C4-2B (cell line): ENCODE data around the gene TFB1M.
"Not testable (repeated sequence)": the region's sequence is repeated elsewhere in the genome, so short reads cannot be mapped to it uniquely, and the experiment has no call there.

Experiments used
- CTCF ChIP-seq: fragments of 450-650 bp; conservative IDR thresholded peaks from 2 replicates; pipeline ENCODE4 v1.5.1; 2017; ENCODE audit warnings: mild to moderate bottlenecking
- ZFX ChIP-seq: fragments of 450-650 bp; IDR thresholded peaks from 2 replicates; pipeline ENCODE4 v1.6.1; 2017

DNA sequence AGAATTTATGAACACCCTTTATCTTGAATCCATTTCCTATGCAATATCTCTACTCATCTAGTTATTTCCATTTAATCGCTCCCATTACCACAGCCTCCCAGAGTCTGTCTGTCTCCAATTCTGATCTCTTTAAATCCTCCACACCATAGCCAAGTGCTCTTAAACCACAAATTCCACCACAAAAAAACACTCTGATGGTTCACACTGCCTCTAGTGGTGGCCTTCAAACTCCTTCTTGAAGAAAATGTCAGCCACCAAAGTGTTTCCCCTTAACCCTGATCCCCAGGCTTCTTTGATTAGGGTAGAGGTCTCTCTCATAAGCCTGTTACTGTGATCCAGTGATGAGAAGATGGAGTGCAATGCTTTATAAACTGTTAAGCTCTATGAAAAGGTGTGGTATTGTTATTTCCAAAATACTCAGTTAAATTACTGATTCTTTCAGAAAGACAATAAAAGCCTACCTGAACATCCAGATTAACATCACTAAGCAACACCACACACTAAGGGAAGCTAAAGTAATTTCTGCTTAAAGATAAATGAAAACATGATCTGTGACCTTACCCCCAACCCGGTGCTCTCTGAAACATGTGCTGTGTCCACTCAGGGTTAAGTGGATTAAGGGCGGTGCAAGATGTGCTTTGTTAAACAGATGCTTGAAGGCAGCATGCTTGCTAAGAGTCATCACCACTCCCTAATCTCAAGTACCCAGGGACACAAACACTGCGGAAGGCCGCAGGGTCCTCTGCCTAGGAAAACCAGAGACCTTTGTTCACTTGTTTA lies 46.0 kb downstream of the TFB1M start:
- peak; percentile 55 for TF ChIP-seq CTCF
- TF ChIP-seq ZFX = not testable (repeated sequence)
